Measurements from ENCODE around the gene SLC1A7.
A peak's percentile ranks its signal among the peaks of the same experiment; 100 is the strongest.

The SLC1A7 gene

GRCh38 chr1:53076721-53077598 lies 65.5 kb downstream of the SLC1A7 start:
- Mint-ChIP-seq H3K4me3 (no peak overlapping the region), H3K9me3 (no peaks in the 10 kb centered on the region), H3K36me3 (ENCODE audit: low read depth) (no peaks in the 10 kb centered on the region), H3K27me3 (no peaks in the 10 kb centered on the region), H3K27ac (no peak overlapping the region), H3K4me1 (ENCODE audit: low read depth) (no peaks in the 10 kb centered on the region)
- DNase-seq: no peak

GRCh38 chr1:53076165-53076564 lies 66.3 kb downstream of the SLC1A7 start:
- H3K27ac Mint-ChIP-seq: no peak overlapping the region
- no peak for DNase-seq
- no peak overlapping the region for H3K4me3 Mint-ChIP-seq
- H3K27me3 Mint-ChIP-seq: no peaks in the 10 kb centered on the region
- H3K4me1 Mint-ChIP-seq (ENCODE audit: low read depth): no peaks in the 10 kb centered on the region
- H3K9me3 Mint-ChIP-seq: no peaks in the 10 kb centered on the region
- H3K36me3 Mint-ChIP-seq (ENCODE audit: low read depth): no peaks in the 10 kb centered on the region

GRCh38 chr1:53075761-53076163 lies 66.7 kb downstream of the SLC1A7 start:
- no peaks in the 10 kb centered on the region for H3K4me1 Mint-ChIP-seq (ENCODE audit: low read depth)
- H3K9me3 Mint-ChIP-seq: no peaks in the 10 kb centered on the region
- no peak overlapping the region for H3K27ac Mint-ChIP-seq
- no peaks in the 10 kb centered on the region for H3K27me3 Mint-ChIP-seq
- no peak for DNase-seq
- H3K4me3 Mint-ChIP-seq: no peak overlapping the region
- no peaks in the 10 kb centered on the region for H3K36me3 Mint-ChIP-seq (ENCODE audit: low read depth)

- no peaks in the 10 kb centered on the region for H3K9me3 Mint-ChIP-seq
- no peak overlapping the region for H3K4me3 Mint-ChIP-seq
- no peaks in the 10 kb centered on the region for H3K27me3 Mint-ChIP-seq
- peak overlapping the region; percentile 48 for H3K27ac Mint-ChIP-seq
- H3K36me3 Mint-ChIP-seq (ENCODE audit: low read depth): no peaks in the 10 kb centered on the region
- H3K4me1 Mint-ChIP-seq (ENCODE audit: low read depth): no peaks in the 10 kb centered on the region
- DNase-seq: no peak
These were observed 67.2 kb downstream of the SLC1A7 start for GRCh38 chr1:53075206-53075605.

- Mint-ChIP-seq H3K27ac (no peak overlapping the region), H3K27me3 (no peaks in the 10 kb centered on the region), H3K9me3 (no peaks in the 10 kb centered on the region), H3K4me3 (no peak overlapping the region), H3K4me1 (ENCODE audit: low read depth) (no peaks in the 10 kb centered on the region), H3K36me3 (ENCODE audit: low read depth) (no peaks in the 10 kb centered on the region)
- no peak for DNase-seq
These were observed 67.9 kb downstream of the SLC1A7 start for GRCh38 chr1:53074313-53075154.

- Mint-ChIP-seq H3K27me3 (no peaks in the 10 kb centered on the region), H3K36me3 (ENCODE audit: low read depth) (no peaks in the 10 kb centered on the region), H3K4me3 (no peak overlapping the region), H3K9me3 (no peaks in the 10 kb centered on the region), H3K27ac (no peak overlapping the region), H3K4me1 (ENCODE audit: low read depth) (no peaks in the 10 kb centered on the region)
- DNase-seq: no peak
These were observed 68.5 kb downstream of the SLC1A7 start for GRCh38 chr1:53073868-53074311.

- DNase-seq: no peak
- Mint-ChIP-seq H3K36me3 (ENCODE audit: low read depth) (no peaks in the 10 kb centered on the region), H3K27me3 (no peaks in the 10 kb centered on the region), H3K27ac (no peak overlapping the region), H3K4me1 (ENCODE audit: low read depth) (no peaks in the 10 kb centered on the region), H3K4me3 (no peak overlapping the region), H3K9me3 (no peaks in the 10 kb centered on the region)
These were observed 69.2 kb downstream of the SLC1A7 start for GRCh38 chr1:53073287-53073686.

- Mint-ChIP-seq H3K36me3 (ENCODE audit: low read depth) (no peaks in the 10 kb centered on the region), H3K4me1 (ENCODE audit: low read depth) (no peaks in the 10 kb centered on the region), H3K27ac (no peak overlapping the region), H3K9me3 (no peaks in the 10 kb centered on the region), H3K27me3 (no peaks in the 10 kb centered on the region), H3K4me3 (no peak overlapping the region)
- no peak for DNase-seq
These were observed 70.5 kb downstream of the SLC1A7 start for GRCh38 chr1:53071915-53072314.

- Mint-ChIP-seq H3K4me1 (ENCODE audit: low read depth) (no peaks in the 10 kb centered on the region), H3K9me3 (no peaks in the 10 kb centered on the region)
- DNase-seq: peak; percentile 12
These were observed 71.1 kb downstream of the SLC1A7 start for GRCh38 chr1:53071167-53071865.

GRCh38 chr1:53070621-53071020 lies 71.8 kb downstream of the SLC1A7 start:
- H3K4me3 Mint-ChIP-seq: no peak overlapping the region
- H3K27me3 Mint-ChIP-seq: peaks cover 4% of the 10 kb centered on the region
- no peaks in the 10 kb centered on the region for H3K4me1 Mint-ChIP-seq (ENCODE audit: low read depth)
- peak; percentile 8 for DNase-seq
- H3K36me3 Mint-ChIP-seq (ENCODE audit: low read depth): no peaks in the 10 kb centered on the region
- H3K27ac Mint-ChIP-seq: no peak overlapping the region
- no peaks in the 10 kb centered on the region for H3K9me3 Mint-ChIP-seq

More at GRCh38 chr1:53071167-53071865, 71.1 kb downstream of the SLC1A7 start:
- Mint-ChIP-seq H3K27me3 (peaks cover 2% of the 10 kb centered on the region), H3K36me3 (ENCODE audit: low read depth) (no peaks in the 10 kb centered on the region), H3K27ac (no peak overlapping the region), H3K4me3 (no peak overlapping the region)

GRCh38 chr1:53069663-53070327 lies 72.6 kb downstream of the SLC1A7 start:
- Mint-ChIP-seq H3K27me3 (peaks cover 11% of the 10 kb centered on the region), H3K4me1 (ENCODE audit: low read depth) (no peaks in the 10 kb centered on the region), H3K27ac (no peak overlapping the region), H3K36me3 (ENCODE audit: low read depth) (no peaks in the 10 kb centered on the region), H3K4me3 (no peak overlapping the region), H3K9me3 (no peaks in the 10 kb centered on the region)
- peak; percentile 13 for DNase-seq

GRCh38 chr1:53069265-53069662 lies 73.2 kb downstream of the SLC1A7 start:
- no peak overlapping the region for H3K4me3 Mint-ChIP-seq
- H3K9me3 Mint-ChIP-seq: no peaks in the 10 kb centered on the region
- no peak overlapping the region for H3K27ac Mint-ChIP-seq
- H3K4me1 Mint-ChIP-seq (ENCODE audit: low read depth): no peaks in the 10 kb centered on the region
- peaks cover 16% of the 10 kb centered on the region for H3K27me3 Mint-ChIP-seq
- H3K36me3 Mint-ChIP-seq (ENCODE audit: low read depth): no peaks in the 10 kb centered on the region
- DNase-seq: peak; percentile 15

- Mint-ChIP-seq H3K4me3 (no peak overlapping the region), H3K9me3 (no peaks in the 10 kb centered on the region), H3K36me3 (ENCODE audit: low read depth) (no peaks in the 10 kb centered on the region), H3K27ac (no peak overlapping the region), H3K27me3 (peaks cover 24% of the 10 kb centered on the region), H3K4me1 (ENCODE audit: low read depth) (no peaks in the 10 kb centered on the region)
- DNase-seq: no peak
These were observed 73.9 kb downstream of the SLC1A7 start for GRCh38 chr1:53068314-53069099.
